ENCODE measurements around the gene MRPS18C. TPM values are rescaled to one million over a fixed set of nuclear protein-coding genes. Genes with fewer than 3 reads are reported as not detected.
A peak's percentile ranks its signal among the peaks of the same experiment; 100 is the strongest.

Gene MRPS18C
- total RNA-seq = 10 to 100 TPM; 56.2 to 60.9 TPM

- Mint-ChIP-seq H3K27ac (peak within 1 kb of the TSS; percentile 100), H3K9me3 (no peaks in the 10 kb centered on the region), H3K4me3 (peak within 1 kb of the TSS; percentile 94 to 99), H3K4me1 (ENCODE audit: low read depth) (peaks cover 47% of the 10 kb centered on the region), H3K27me3 (ENCODE audit: low read depth) (no peaks in the 10 kb centered on the region), H3K36me3 (ENCODE audit: insufficient read depth in 2 of 2) (peaks cover 8 to 20% of the 10 kb centered on the region in 2 donors)
- DNase-seq = peak; percentile 95 to 96
- ATAC-seq (replicated peaks in 1 of 2) = peak; percentile 93 to 94
These were observed at the start of gene MRPS18C, which contains the start of gene HELQ for GRCh38 chr4:83455281-83456183. TSS of gene MRPS18C (plus strand) at chr4:83456058. CDS start at chr4:83456078, 20 bp downstream. TSS of gene HELQ (minus strand) at chr4:83455823. CDS start at chr4:83455693, 130 bp downstream.

GRCh38 chr4:83408908-83409307 lies 47.0 kb upstream of the MRPS18C start:
- Mint-ChIP-seq H3K27ac (no peak overlapping the region), H3K4me1 (ENCODE audit: low read depth) (no peaks in the 10 kb centered on the region), H3K9me3 (no peaks in the 10 kb centered on the region), H3K27me3 (ENCODE audit: low read depth) (no peaks in the 10 kb centered on the region), H3K4me3 (no peak overlapping the region), H3K36me3 (ENCODE audit: insufficient read depth in 2 of 2) (peaks cover 0 to 10% of the 10 kb centered on the region in 2 donors)
- no peak for ATAC-seq (replicated peaks in 1 of 2)
- no peak for DNase-seq

DNA sequence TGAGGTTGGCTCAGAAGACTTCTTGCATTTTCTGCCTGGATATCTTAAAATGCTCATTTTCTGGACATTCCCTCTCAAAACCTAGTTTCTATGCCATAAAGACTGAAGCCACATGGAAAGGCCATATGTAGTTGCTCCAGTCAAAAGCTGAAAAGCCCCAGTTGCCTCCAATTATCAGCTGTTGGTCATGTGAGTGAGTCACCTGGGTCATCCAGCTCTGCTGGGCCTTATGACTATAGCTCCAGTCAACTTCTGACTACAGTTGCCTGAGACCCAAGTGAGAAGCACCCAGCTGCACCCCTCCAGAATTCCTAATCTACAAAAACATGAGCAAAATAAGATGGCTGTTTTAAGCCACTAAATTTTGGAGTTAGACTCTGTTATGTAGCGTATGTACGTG lies 42.2 kb upstream of the MRPS18C start:
- no peaks in the 10 kb centered on the region for H3K4me1 Mint-ChIP-seq (ENCODE audit: low read depth)
- DNase-seq (no peak), ATAC-seq (replicated peaks in 1 of 2) (no peak)
- H3K4me3 Mint-ChIP-seq = no peak overlapping the region
- no peaks in the 10 kb centered on the region for H3K9me3 Mint-ChIP-seq
- no peaks in the 10 kb centered on the region for H3K27me3 Mint-ChIP-seq (ENCODE audit: low read depth)
- peaks cover 0 to 23% of the 10 kb centered on the region in 2 donors for H3K36me3 Mint-ChIP-seq (ENCODE audit: insufficient read depth in 2 of 2)
- no peak overlapping the region for H3K27ac Mint-ChIP-seq

GRCh38 chr4:83417566-83417965 lies 38.3 kb upstream of the MRPS18C start:
- Mint-ChIP-seq H3K36me3 (ENCODE audit: insufficient read depth in 2 of 2) (peaks cover 4 to 21% of the 10 kb centered on the region in 2 donors), H3K27ac (no peak overlapping the region), H3K4me1 (ENCODE audit: low read depth) (no peaks in the 10 kb centered on the region), H3K9me3 (no peaks in the 10 kb centered on the region), H3K27me3 (ENCODE audit: low read depth) (no peaks in the 10 kb centered on the region), H3K4me3 (no peak overlapping the region)
- ATAC-seq (replicated peaks in 1 of 2) (no peak), DNase-seq (no peak)

GRCh38 chr4:83418211-83418610 lies 37.6 kb upstream of the MRPS18C start:
- no peak for ATAC-seq (replicated peaks in 1 of 2)
- Mint-ChIP-seq H3K4me3 (no peak overlapping the region), H3K36me3 (ENCODE audit: insufficient read depth in 2 of 2) (peaks cover 5 to 21% of the 10 kb centered on the region in 2 donors)

GRCh38 chr4:83431200-83431599 lies 24.7 kb upstream of the MRPS18C start:
- Mint-ChIP-seq H3K27ac (no peak overlapping the region), H3K4me3 (no peak overlapping the region), H3K27me3 (ENCODE audit: low read depth) (no peaks in the 10 kb centered on the region), H3K9me3 (no peaks in the 10 kb centered on the region), H3K36me3 (ENCODE audit: insufficient read depth in 2 of 2) (peaks cover 0 to 5% of the 10 kb centered on the region in 2 donors), H3K4me1 (ENCODE audit: low read depth) (no peaks in the 10 kb centered on the region)
- DNase-seq = no peak
- no peak for ATAC-seq (replicated peaks in 1 of 2)

More at GRCh38 chr4:83418211-83418610, 37.6 kb upstream of the MRPS18C start:
- H3K9me3 Mint-ChIP-seq = no peaks in the 10 kb centered on the region
- no peak for DNase-seq
- H3K27ac Mint-ChIP-seq = no peak overlapping the region
- no peaks in the 10 kb centered on the region for H3K27me3 Mint-ChIP-seq (ENCODE audit: low read depth)
- H3K4me1 Mint-ChIP-seq (ENCODE audit: low read depth) = no peaks in the 10 kb centered on the region

GRCh38 chr4:83436680-83437079 lies 19.2 kb upstream of the MRPS18C start:
- Mint-ChIP-seq H3K9me3 (no peaks in the 10 kb centered on the region), H3K27me3 (ENCODE audit: low read depth) (no peaks in the 10 kb centered on the region), H3K4me3 (no peak overlapping the region), H3K4me1 (ENCODE audit: low read depth) (no peaks in the 10 kb centered on the region), H3K27ac (no peak overlapping the region), H3K36me3 (ENCODE audit: insufficient read depth in 2 of 2) (peaks cover 0 to 7% of the 10 kb centered on the region in 2 donors)
- ATAC-seq (replicated peaks in 1 of 2) (no peak), DNase-seq (no peak)

DNA sequence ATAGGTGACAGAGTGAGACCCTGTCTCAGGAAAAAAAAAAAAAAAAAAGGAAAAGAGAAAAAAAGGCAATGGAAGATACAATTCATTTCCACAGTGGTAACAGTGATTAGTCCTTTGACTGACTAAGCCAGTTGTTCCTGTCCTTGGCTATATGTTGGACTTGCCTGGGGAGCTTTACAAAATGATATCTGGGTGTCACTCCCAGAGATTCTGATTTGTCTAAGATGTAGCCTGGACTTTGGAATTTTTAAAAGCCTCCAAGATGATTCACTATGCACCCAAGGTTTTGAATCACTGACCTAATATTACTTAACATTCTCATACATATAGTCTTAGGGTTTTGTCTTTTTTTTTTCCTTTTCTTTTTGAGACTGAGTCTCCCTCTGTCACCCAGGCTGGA lies 17.1 kb upstream of the MRPS18C start:
- no peaks in the 10 kb centered on the region for H3K9me3 Mint-ChIP-seq
- DNase-seq (no peak), ATAC-seq (replicated peaks in 1 of 2) (no peak)
- no peak overlapping the region for H3K4me3 Mint-ChIP-seq
- no peaks in the 10 kb centered on the region for H3K27me3 Mint-ChIP-seq (ENCODE audit: low read depth)
- H3K4me1 Mint-ChIP-seq (ENCODE audit: low read depth) = no peaks in the 10 kb centered on the region
- H3K36me3 Mint-ChIP-seq (ENCODE audit: insufficient read depth in 2 of 2) = peaks cover 1 to 7% of the 10 kb centered on the region in 2 donors
- no peak overlapping the region for H3K27ac Mint-ChIP-seq

GRCh38 chr4:83440148-83440814 lies 15.6 kb upstream of the MRPS18C start:
- Mint-ChIP-seq H3K27ac (no peak overlapping the region), H3K4me1 (ENCODE audit: low read depth) (no peaks in the 10 kb centered on the region), H3K36me3 (ENCODE audit: insufficient read depth in 2 of 2) (peaks cover 3 to 7% of the 10 kb centered on the region in 2 donors), H3K27me3 (ENCODE audit: low read depth) (no peaks in the 10 kb centered on the region), H3K4me3 (no peak overlapping the region), H3K9me3 (no peaks in the 10 kb centered on the region)
- ATAC-seq (replicated peaks in 1 of 2) = no peak
- DNase-seq = no peak

GRCh38 chr4:83440899-83441298 lies 15.0 kb upstream of the MRPS18C start:
- no peaks in the 10 kb centered on the region for H3K27me3 Mint-ChIP-seq (ENCODE audit: low read depth)
- H3K4me1 Mint-ChIP-seq (ENCODE audit: low read depth) = no peaks in the 10 kb centered on the region
- no peak for ATAC-seq (replicated peaks in 1 of 2)
- no peak for DNase-seq
- no peaks in the 10 kb centered on the region for H3K9me3 Mint-ChIP-seq
- H3K36me3 Mint-ChIP-seq (ENCODE audit: insufficient read depth in 2 of 2) = peaks cover 3 to 7% of the 10 kb centered on the region in 2 donors
- no peak overlapping the region for H3K4me3 Mint-ChIP-seq
- no peak overlapping the region for H3K27ac Mint-ChIP-seq

- no peak overlapping the region for H3K4me3 Mint-ChIP-seq
- H3K27me3 Mint-ChIP-seq (ENCODE audit: low read depth) = no peaks in the 10 kb centered on the region
- H3K36me3 Mint-ChIP-seq (ENCODE audit: insufficient read depth in 2 of 2) = peaks cover 3 to 9% of the 10 kb centered on the region in 2 donors
- no peak for ATAC-seq (replicated peaks in 1 of 2)
- H3K27ac Mint-ChIP-seq = peak overlapping the region; percentile 7
- DNase-seq = no peak
- H3K9me3 Mint-ChIP-seq = no peaks in the 10 kb centered on the region
- peaks cover 14% of the 10 kb centered on the region for H3K4me1 Mint-ChIP-seq (ENCODE audit: low read depth)
These were observed 6.8 kb upstream of the MRPS18C start for GRCh38 chr4:83449009-83449408.

GRCh38 chr4:83454686-83455085 lies 1.2 kb upstream of the MRPS18C start:
- Mint-ChIP-seq H3K36me3 (ENCODE audit: insufficient read depth in 2 of 2) (peaks cover 8 to 19% of the 10 kb centered on the region in 2 donors), H3K27ac (peak overlapping the region; percentile 100), H3K27me3 (ENCODE audit: low read depth) (no peaks in the 10 kb centered on the region), H3K9me3 (no peaks in the 10 kb centered on the region), H3K4me1 (ENCODE audit: low read depth) (peaks cover 47% of the 10 kb centered on the region), H3K4me3 (peak overlapping the region; percentile 94 to 99)
- DNase-seq (no peak), ATAC-seq (replicated peaks in 1 of 2) (no peak)

DNA sequence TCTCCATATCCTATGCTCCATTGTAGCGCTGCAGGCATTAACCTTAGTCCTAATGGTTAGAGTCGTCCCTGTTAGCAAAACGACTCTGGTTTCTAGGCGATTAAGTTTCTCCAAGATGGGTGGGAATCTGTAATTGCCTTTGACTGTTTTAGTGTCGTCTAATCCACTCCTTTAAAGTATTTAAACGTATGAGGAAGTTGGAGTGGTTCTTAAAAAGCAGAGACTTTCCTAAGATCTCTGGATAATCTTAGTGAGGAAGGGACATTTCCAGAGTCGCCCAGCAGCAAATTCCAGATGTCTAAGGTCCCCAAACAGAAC lies 285 bp downstream of the MRPS18C start:
- Mint-ChIP-seq H3K4me3 (peak overlapping the region; percentile 94 to 99), H3K27me3 (ENCODE audit: low read depth) (no peaks in the 10 kb centered on the region), H3K36me3 (ENCODE audit: insufficient read depth in 2 of 2) (peaks cover 8 to 21% of the 10 kb centered on the region in 2 donors)

More for the DNA sequence above, 285 bp downstream of the MRPS18C start:
- Mint-ChIP-seq H3K27ac (peak overlapping the region; percentile 100), H3K9me3 (no peaks in the 10 kb centered on the region), H3K4me1 (ENCODE audit: low read depth) (peaks cover 47% of the 10 kb centered on the region)
- no peak for ATAC-seq (replicated peaks in 1 of 2)
- no peak for DNase-seq
